ENCODE results near the gene ADAMTS13. TPM values are rescaled to one million over a fixed set of nuclear protein-coding genes. Genes with fewer than 3 reads are reported as not detected.
A peak's percentile ranks its signal among the peaks of the same experiment; 100 is the strongest.

ADAMTS13 gene
- total and polyA plus RNA-seq, 9 of the 15 experiments (the other 6 are each of a cell fraction or from before 2014, with no cell fraction given) = 0.03 to 0.20 (median 0.04) TPM; not detected in 4

- H3K4me2 ChIP-seq (ENCODE audit: insufficient read depth, low read length) = no peak overlapping the region
- H2AFZ ChIP-seq (ENCODE audit: low read depth, low read length) = no peak overlapping the region
- H3K79me2 ChIP-seq (ENCODE audit: control insufficient read depth, insufficient read depth, low read length) = peaks cover 22% of the 10 kb centered on the region
- peaks cover 11 to 26% of the 10 kb centered on the region in 2 experiments; a peak in 4 of 5 replicates for H3K4me1 ChIP-seq (replicated peaks in 1 of 2; ENCODE audit: control insufficient read depth in 2 of 2, insufficient read depth in 2 of 2, low read length in 2 of 2)
- intact Hi-C loops (cut with micrococcal nuclease) (no loop called here), in situ Hi-C loops (cut with MboI) (no loop called here)
- no peaks in the 10 kb centered on the region for H3K36me3 ChIP-seq (ENCODE audit: control insufficient read depth, insufficient read depth, low read length)
- CTCF ChIA-PET (ENCODE audit: low intra/inter-chr PET ratio) = no interaction called here
- H3K27ac ChIP-seq (ENCODE audit: extremely low read depth, low read depth, low read length) = no peak overlapping the region
- H4K20me1 ChIP-seq (replicated peaks; ENCODE audit: control insufficient read depth, insufficient read depth, low read length) = 0 out of 2 replicates have a peak, but pooled peaks cover 6% of the 10 kb centered on the region
- H3K9me3 ChIP-seq (replicated peaks; ENCODE audit: control insufficient read depth, insufficient read depth, low read depth, low read length) = peaks cover 5% of the 10 kb centered on the region
- DNase-seq (ENCODE audit: extremely low read depth in 1 of 4, low spot score in 3 of 4) (no peak), FAIRE-seq (no peak), ATAC-seq (no peak)
- no peaks in the 10 kb centered on the region for H3K9me1 ChIP-seq (ENCODE audit: control insufficient read depth, insufficient read depth, low read length)
- H3K9ac ChIP-seq (ENCODE audit: insufficient read depth in 1 of 2, low read depth in 2 of 2, low read length in 2 of 2) = peak overlapping the region in 1 of 2 experiments; percentile 37; a peak in 1 of 4 replicates
- H3K4me3 ChIP-seq = no peak overlapping the region
- BruUV-seq (replicated peaks) = no TSS peak
- WGBS (ENCODE audit: insufficient coverage, low coverage, missing lambda C conversion rate) = 75% methylated on average over 14 of the region's 14 CpGs
- POLR2A ChIA-PET = interaction anchor here (0.6 to 1.9 kb wide), 4 partner anchors 20 to 74 kb away, joined by 3 to 8 read pairs (median 5); partner anchors contain the start of genes MED22 and RPL7A
- no peaks in the 10 kb centered on the region; a peak in 1 of 5 replicates for H3K27me3 ChIP-seq (ENCODE audit: control insufficient read depth in 2 of 2, insufficient read depth in 2 of 2, low read length in 2 of 2)
- TF ChIP-seq ZEB2 (IDR thresholded peaks at IDR 0.05) (no peak), CC2D1A (IDR thresholded peaks at IDR 0.05) (no peak), SP1 (CRISPR knock-in tag; IDR thresholded peaks at IDR 0.05) (no peak), CREM (IDR thresholded peaks at IDR 0.05; ENCODE audit: low read depth) (no peak), CHCHD3 (CRISPR knock-in tag; IDR thresholded peaks at IDR 0.05) (no peak), TEAD2 (tag; IDR thresholded peaks at IDR 0.05) (no peak), TAF1 (IDR thresholded peaks at IDR 0.05; ENCODE audit: control insufficient read depth, extremely low read depth, insufficient read depth, low read length, severe bottlenecking) (no peak)
- TF ChIP-seq, protein P1, sequence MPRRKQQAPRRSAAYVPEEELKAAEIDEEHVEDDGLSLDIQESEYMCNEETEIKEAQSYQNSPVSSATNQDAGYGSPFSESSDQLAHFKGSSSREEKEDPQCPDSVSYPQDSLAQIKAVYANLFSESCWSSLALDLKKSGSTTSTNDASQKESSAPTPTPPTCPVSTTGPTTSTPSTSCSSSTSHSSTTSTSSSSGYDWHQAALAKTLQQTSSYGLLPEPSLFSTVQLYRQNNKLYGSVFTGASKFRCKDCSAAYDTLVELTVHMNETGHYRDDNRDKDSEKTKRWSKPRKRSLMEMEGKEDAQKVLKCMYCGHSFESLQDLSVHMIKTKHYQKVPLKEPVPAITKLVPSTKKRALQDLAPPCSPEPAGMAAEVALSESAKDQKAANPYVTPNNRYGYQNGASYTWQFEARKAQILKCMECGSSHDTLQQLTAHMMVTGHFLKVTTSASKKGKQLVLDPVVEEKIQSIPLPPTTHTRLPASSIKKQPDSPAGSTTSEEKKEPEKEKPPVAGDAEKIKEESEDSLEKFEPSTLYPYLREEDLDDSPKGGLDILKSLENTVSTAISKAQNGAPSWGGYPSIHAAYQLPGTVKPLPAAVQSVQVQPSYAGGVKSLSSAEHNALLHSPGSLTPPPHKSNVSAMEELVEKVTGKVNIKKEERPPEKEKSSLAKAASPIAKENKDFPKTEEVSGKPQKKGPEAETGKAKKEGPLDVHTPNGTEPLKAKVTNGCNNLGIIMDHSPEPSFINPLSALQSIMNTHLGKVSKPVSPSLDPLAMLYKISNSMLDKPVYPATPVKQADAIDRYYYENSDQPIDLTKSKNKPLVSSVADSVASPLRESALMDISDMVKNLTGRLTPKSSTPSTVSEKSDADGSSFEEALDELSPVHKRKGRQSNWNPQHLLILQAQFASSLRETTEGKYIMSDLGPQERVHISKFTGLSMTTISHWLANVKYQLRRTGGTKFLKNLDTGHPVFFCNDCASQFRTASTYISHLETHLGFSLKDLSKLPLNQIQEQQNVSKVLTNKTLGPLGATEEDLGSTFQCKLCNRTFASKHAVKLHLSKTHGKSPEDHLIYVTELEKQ (CRISPR knock-in tag; IDR thresholded peaks at IDR 0.05) = no peak
- TF ChIP-seq, protein P2, sequence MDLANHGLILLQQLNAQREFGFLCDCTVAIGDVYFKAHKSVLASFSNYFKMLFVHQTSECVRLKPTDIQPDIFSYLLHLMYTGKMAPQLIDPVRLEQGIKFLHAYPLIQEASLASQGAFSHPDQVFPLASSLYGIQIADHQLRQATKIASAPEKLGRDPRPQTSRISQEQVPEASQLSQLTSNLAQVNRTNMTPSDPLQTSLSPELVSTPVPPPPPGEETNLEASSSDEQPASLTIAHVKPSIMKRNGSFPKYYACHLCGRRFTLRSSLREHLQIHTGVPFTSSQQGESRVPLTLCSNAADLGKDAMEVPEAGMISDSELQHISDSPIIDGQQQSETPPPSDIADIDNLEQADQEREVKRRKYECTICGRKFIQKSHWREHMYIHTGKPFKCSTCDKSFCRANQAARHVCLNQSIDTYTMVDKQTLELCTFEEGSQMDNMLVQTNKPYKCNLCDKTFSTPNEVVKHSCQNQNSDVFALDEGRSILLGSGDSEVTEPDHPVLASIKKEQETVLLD (IDR thresholded peaks at IDR 0.05) = no peak
Observed at GRCh38 chr9:133379153-133380086, 42.7 kb upstream of the ADAMTS13 start.
